ENCODE data around the gene TRIM17. TPM values are rescaled to one million over a fixed set of nuclear protein-coding genes. Genes with fewer than 3 reads are reported as not detected.

The TRIM17 gene
- total and polyA plus RNA-seq, 2 experiments from 2014 or later: 0.86 to 1.1 TPM

- TF ChIP-seq ZNF462 (CRISPR knock-in tag; IDR thresholded peaks at IDR 0.05) (no peak), STAT1 (IDR thresholded peaks at IDR 0.05; ENCODE audit: unreplicated experiment) (no peak)
Observed at GRCh38 chr1:228378873-228379460, 37.7 kb downstream of the TRIM17 start (continued).

- H3F3A ChIP-seq (replicated peaks; ENCODE audit: low read depth): no peaks in the 10 kb centered on the region
- Mint-ChIP-seq H3K27ac (no peak overlapping the region), H3K4me1 (peaks cover 9% of the 10 kb centered on the region; the same call in 1 of the 3 replicates), H3K27me3 (ENCODE audit: insufficient read depth, low read depth, poor library complexity) (peaks cover 21% of the 10 kb centered on the region), H3K9me3 (no peaks in the 10 kb centered on the region), H3K4me3 (peak overlapping the region; percentile 93), H3K36me3 (ENCODE audit: low read depth) (peaks cover 3% of the 10 kb centered on the region; the same call in 1 of the 3 replicates)
- peak overlapping the region; percentile 89 for H3K4me3 ChIP-seq
- no peaks in the 10 kb centered on the region for H4K20me1 ChIP-seq (replicated peaks; ENCODE audit: insufficient read depth)
- H3K9me2 ChIP-seq (ENCODE audit: insufficient read depth): no peaks in the 10 kb centered on the region
- DNase-seq (ENCODE audit: low spot score) (peak; percentile 95), ATAC-seq (peak; percentile 85)
- no peak overlapping the region for H3K27ac ChIP-seq (ENCODE audit: low read depth)
- no peaks in the 10 kb centered on the region for H3K36me3 ChIP-seq (ENCODE audit: insufficient read depth)
- H3K4me1 ChIP-seq (ENCODE audit: insufficient read depth): peaks cover 6% of the 10 kb centered on the region; the same call in 1 of the 2 replicates
- peak overlapping the region; percentile 100 for H2AFZ ChIP-seq
- peak overlapping the region; percentile 97 for H3K4me2 ChIP-seq
- no peaks in the 10 kb centered on the region for H3K79me2 ChIP-seq (replicated peaks; ENCODE audit: insufficient read depth)
- H3K27me3 ChIP-seq (ENCODE audit: insufficient read depth): peaks cover 44% of the 10 kb centered on the region
- TF ChIP-seq CTCF (conservative IDR thresholded peaks at IDR 0.05; ENCODE audit: low read depth in 2 of 2) (peak; percentile 78 to 89), ZNF331 (CRISPR knock-in tag; IDR thresholded peaks at IDR 0.05; ENCODE audit: low read depth) (no peak), ZNF462 (CRISPR knock-in tag; IDR thresholded peaks at IDR 0.05) (no peak), CREB1 (CRISPR knock-in tag; IDR thresholded peaks at IDR 0.05; ENCODE audit: low read depth) (0 out of 2 replicates have a peak, but pooled peaks have one; percentile 15)
Observed at GRCh38 chr1:228378090-228378872, 38.4 kb downstream of the TRIM17 start.
